Stimulated activated CD4-positive, alpha-beta T cell treated with anti-CD3 and anti-CD28 coated beads, Interleukin-2, amount 100 ng/mL, for 4 hours (primary cell): ENCODE measurements around the gene PPP1R1B.

Experiments used
- DNase-seq: peaks from one replicate; pipeline ENCODE4 v3.0.0-alpha.2; 2020; ENCODE audit warnings: low read depth

PPP1R1B gene

GRCh38 chr17:39600288-39600996 lies 26.3 kb upstream of the PPP1R1B start:
- no peak for DNase-seq

GRCh38 chr17:39600997-39601597 lies 25.7 kb upstream of the PPP1R1B start:
- DNase-seq, result no peak

GRCh38 chr17:39601758-39602532 lies 24.8 kb upstream of the PPP1R1B start:
- DNase-seq, result no peak

- DNase-seq, result no peak
These were observed 24.0 kb upstream of the PPP1R1B start for GRCh38 chr17:39602533-39603303.

- no peak for DNase-seq
These were observed 23.3 kb upstream of the PPP1R1B start for GRCh38 chr17:39603304-39604016.

- no peak for DNase-seq
These were observed 21.8 kb upstream of the PPP1R1B start for GRCh38 chr17:39604911-39605491.

- DNase-seq, result no peak
These were observed 21.0 kb upstream of the PPP1R1B start for GRCh38 chr17:39605492-39606433.

- DNase-seq, result no peak
These were observed 20.2 kb upstream of the PPP1R1B start for GRCh38 chr17:39606434-39607056.

GRCh38 chr17:39607057-39607850 lies 19.5 kb upstream of the PPP1R1B start:
- DNase-seq, result no peak

GRCh38 chr17:39607851-39608130 lies 19.0 kb upstream of the PPP1R1B start, which contains the start of gene NEUROD2:
NEUROD2 (minus strand) TSS chr17:39607920; CDS start chr17:39606599, 1,321 bp downstream.
- no peak for DNase-seq

- no peak for DNase-seq
These were observed 18.4 kb upstream of the PPP1R1B start for GRCh38 chr17:39608142-39608981.

- DNase-seq, result no peak
These were observed 17.2 kb upstream of the PPP1R1B start for GRCh38 chr17:39609416-39610025.

GRCh38 chr17:39611401-39612112 lies 15.2 kb upstream of the PPP1R1B start:
- DNase-seq, result no peak

- DNase-seq, result no peak
These were observed 14.4 kb upstream of the PPP1R1B start for GRCh38 chr17:39612291-39612894.

- no peak for DNase-seq
These were observed 13.8 kb upstream of the PPP1R1B start for GRCh38 chr17:39612935-39613464.

- no peak for DNase-seq
These were observed 12.1 kb upstream of the PPP1R1B start for GRCh38 chr17:39614545-39615157.
